ENCODE measurements around the gene TEK. TPM values are rescaled to one million over a fixed set of nuclear protein-coding genes. Genes with fewer than 3 reads are reported as not detected.

The TEK gene
- total and polyA plus RNA-seq, 2 experiments from 2014 or later, result 1.9 to 9.4 TPM

- Histone ChIP-seq H3K4me2 (no peak overlapping the region), H3K27me3 (ENCODE audit: insufficient read depth) (no peaks in the 10 kb centered on the region)
- TF ChIP-seq ZNF331 (CRISPR knock-in tag; IDR thresholded peaks at IDR 0.05; ENCODE audit: low read depth) (no peak), ZNF462 (CRISPR knock-in tag; IDR thresholded peaks at IDR 0.05) (no peak), STAT1 (IDR thresholded peaks at IDR 0.05; ENCODE audit: unreplicated experiment) (no peak), POLR2AphosphoS5 (IDR thresholded peaks at IDR 0.05; ENCODE audit: low read depth) (no peak), NANOG (IDR thresholded peaks at IDR 0.05; ENCODE audit: borderline replicate concordance) (no peak), CREB1 (CRISPR knock-in tag; IDR thresholded peaks at IDR 0.05; ENCODE audit: low read depth) (no peak), ETS1 (IDR thresholded peaks at IDR 0.05) (no peak), ZNF114 (CRISPR knock-in tag; IDR thresholded peaks at IDR 0.05) (no peak), JUNB (IDR thresholded peaks at IDR 0.05; ENCODE audit: unreplicated experiment) (no peak), EZH2 (IDR thresholded peaks at IDR 0.05; ENCODE audit: low read depth, unreplicated experiment) (no peak), CTCF (conservative IDR thresholded peaks at IDR 0.05; ENCODE audit: low read depth in 2 of 2) (no peak), EZH2phosphoT487 (IDR thresholded peaks at IDR 0.05; ENCODE audit: unreplicated experiment) (no peak)
These were observed 149.6 kb downstream of the TEK start for GRCh38 chr9:27258662-27259061.

More at GRCh38 chr9:27258662-27259061, 149.6 kb downstream of the TEK start:
- H4K20me1 ChIP-seq (replicated peaks; ENCODE audit: insufficient read depth), result no peaks in the 10 kb centered on the region
- no peak overlapping the region for H3K4me3 Mint-ChIP-seq
- no peaks in the 10 kb centered on the region for H3K36me3 Mint-ChIP-seq (ENCODE audit: low read depth)
- H3K4me1 ChIP-seq (ENCODE audit: insufficient read depth), result no peaks in the 10 kb centered on the region
- H3K9me3 Mint-ChIP-seq, result no peaks in the 10 kb centered on the region; the same call in 2 of the 3 replicates
- H3K27ac ChIP-seq (ENCODE audit: low read depth), result no peak overlapping the region
- H3K4me1 Mint-ChIP-seq, result no peaks in the 10 kb centered on the region
- no peaks in the 10 kb centered on the region for H3K9me2 ChIP-seq (ENCODE audit: insufficient read depth)
- no peak overlapping the region for H3K27ac Mint-ChIP-seq
- no peaks in the 10 kb centered on the region for H3F3A ChIP-seq (replicated peaks; ENCODE audit: low read depth)
- no peaks in the 10 kb centered on the region for H3K79me2 ChIP-seq (replicated peaks; ENCODE audit: insufficient read depth)
- ATAC-seq (no peak), DNase-seq (ENCODE audit: low spot score) (no peak)
- no peaks in the 10 kb centered on the region for H3K36me3 ChIP-seq (ENCODE audit: insufficient read depth)
- no peak overlapping the region for H2AFZ ChIP-seq
- H3K4me3 ChIP-seq, result no peak overlapping the region
- H3K27me3 Mint-ChIP-seq (ENCODE audit: insufficient read depth, low read depth, poor library complexity), result no peaks in the 10 kb centered on the region

Measured in GM23338 (cell line).